Retinal pigment epithelial cell (primary cell): ENCODE results near the gene ATP9A.

Source experiments
- DNase-seq: peaks from one replicate; pipeline ENCODE4 v3.0.0-alpha.2; 2010; ENCODE audit warnings: low read depth
- H3K4me3 ChIP-seq: 2 replicates; pipeline ENCODE4 v1.5.1; 2011; ENCODE audit warnings: mild to moderate bottlenecking, low read length, control low read depth, moderate library complexity
- CTCF ChIP-seq: conservative IDR thresholded peaks from 2 replicates; pipeline ENCODE4 v1.5.1; 2011; ENCODE audit warnings: low read depth, low read length, control low read depth, inconsistent platforms

Gene ATP9A

DNA sequence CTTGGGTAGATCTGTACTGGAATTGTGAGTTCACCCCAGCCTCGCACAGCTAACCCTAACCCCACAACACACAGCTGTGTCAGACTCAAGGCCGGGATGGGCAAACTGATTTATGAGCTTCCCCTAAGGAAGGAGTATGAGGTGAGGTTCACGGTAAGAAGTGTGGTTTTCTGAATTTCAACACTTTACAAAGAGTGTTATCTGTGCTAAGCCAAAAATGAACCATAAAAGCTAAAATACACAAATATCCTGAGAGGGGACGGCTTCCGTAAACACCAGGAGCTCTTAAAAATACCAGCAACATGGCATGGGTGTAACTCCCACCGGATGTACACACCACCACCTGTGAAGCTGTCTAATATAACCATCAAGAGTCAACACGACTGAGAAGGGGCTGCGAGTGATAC lies 101.2 kb downstream of the ATP9A start:
- no peak for TF ChIP-seq CTCF
- no peak for DNase-seq
- H3K4me3 ChIP-seq: no peak overlapping the region

DNA sequence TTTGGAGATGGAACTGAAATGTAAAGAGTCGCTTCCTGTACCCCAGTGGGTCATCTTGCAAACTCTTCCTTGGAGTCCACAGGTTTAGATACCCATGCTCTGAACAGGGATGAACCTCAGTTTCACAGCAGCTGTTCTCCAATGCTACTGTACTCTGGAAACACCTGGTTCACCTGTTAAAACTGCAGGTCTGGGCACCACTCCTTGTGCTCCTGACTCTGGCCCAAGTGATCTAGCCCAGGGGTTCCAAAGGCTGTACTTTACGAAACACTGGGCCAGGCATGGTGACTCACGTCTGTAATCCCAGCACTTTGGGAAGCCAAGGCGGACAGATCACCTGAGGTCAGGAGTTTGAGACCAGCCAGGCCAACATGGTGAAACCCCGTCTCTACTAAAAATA lies 102.1 kb downstream of the ATP9A start:
- no peak for TF ChIP-seq CTCF
- no peak for DNase-seq
- H3K4me3 ChIP-seq: no peak overlapping the region

- TF ChIP-seq CTCF: no peak
- no peak for DNase-seq
- no peak overlapping the region for H3K4me3 ChIP-seq
Observed at GRCh38 chr20:51665543-51666118, 102.6 kb downstream of the ATP9A start.

- no peak for TF ChIP-seq CTCF
- DNase-seq: peak; percentile 56
- no peak overlapping the region for H3K4me3 ChIP-seq
Observed at GRCh38 chr20:51661609-51662178, 106.5 kb downstream of the ATP9A start.

- no peak for TF ChIP-seq CTCF
- DNase-seq: peak; percentile 73
Observed at GRCh38 chr20:51660672-51661608, 107.2 kb downstream of the ATP9A start.

GRCh38 chr20:51659491-51660050 lies 108.6 kb downstream of the ATP9A start:
- TF ChIP-seq CTCF: no peak
- DNase-seq: no peak

More at GRCh38 chr20:51660672-51661608, 107.2 kb downstream of the ATP9A start:
- H3K4me3 ChIP-seq: no peak overlapping the region

More at GRCh38 chr20:51659491-51660050, 108.6 kb downstream of the ATP9A start:
- H3K4me3 ChIP-seq: no peak overlapping the region
